Stomach (tissue), 4 donors: ENCODE measurements around the gene TMEM248.
"Not testable (repeated sequence)": the region's sequence is repeated elsewhere in the genome, so short reads cannot be mapped to it uniquely, and the experiment has no call there.

Experiments
- POLR2A ChIP-seq, 4 donors: fragments of 450-650 bp; IDR thresholded peaks; one replicate each; pipeline ENCODE4 v1.6.1; 2016; ENCODE audit warnings: antibody characterized with exemption in 4 of 4, control low read depth in 2 of 4, mild to moderate bottlenecking in 1 of 4, moderate library complexity in 1 of 4
- TF ChIP-seq, protein P1 (sequence below), 7 experiments: fragments of 450-650 bp in 4 of 7; fragments of 200-600 bp in 3 of 7; sonication (generic) in 3 of 7; IDR thresholded peaks; one replicate each; pipeline ENCODE4 v1.5.1; 2016 to 2019; ENCODE audit warnings: antibody characterized with exemption in 7 of 7, control low read depth in 2 of 7, mild to moderate bottlenecking in 1 of 7

DNA sequence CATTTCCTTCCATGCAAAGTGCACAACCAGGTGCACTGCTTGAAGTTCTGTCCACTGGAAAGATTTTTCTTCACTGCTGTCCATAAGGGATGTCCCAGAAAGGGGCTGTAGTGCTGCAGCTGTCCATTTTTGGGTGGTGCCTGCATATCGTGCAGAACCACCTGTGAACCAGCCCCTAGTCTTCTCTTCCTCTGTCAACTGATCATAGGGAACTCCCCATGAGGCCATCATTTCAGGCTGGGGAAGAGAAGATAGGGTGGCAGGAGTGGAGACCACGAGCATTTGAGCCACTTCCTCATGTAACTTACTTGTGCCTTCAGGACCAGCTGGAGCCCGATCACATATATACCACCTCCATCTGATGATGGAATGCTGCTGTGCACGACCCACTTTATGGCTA, 12.4 kb upstream of the TMEM248 start:
- TF ChIP-seq, protein P1, sequence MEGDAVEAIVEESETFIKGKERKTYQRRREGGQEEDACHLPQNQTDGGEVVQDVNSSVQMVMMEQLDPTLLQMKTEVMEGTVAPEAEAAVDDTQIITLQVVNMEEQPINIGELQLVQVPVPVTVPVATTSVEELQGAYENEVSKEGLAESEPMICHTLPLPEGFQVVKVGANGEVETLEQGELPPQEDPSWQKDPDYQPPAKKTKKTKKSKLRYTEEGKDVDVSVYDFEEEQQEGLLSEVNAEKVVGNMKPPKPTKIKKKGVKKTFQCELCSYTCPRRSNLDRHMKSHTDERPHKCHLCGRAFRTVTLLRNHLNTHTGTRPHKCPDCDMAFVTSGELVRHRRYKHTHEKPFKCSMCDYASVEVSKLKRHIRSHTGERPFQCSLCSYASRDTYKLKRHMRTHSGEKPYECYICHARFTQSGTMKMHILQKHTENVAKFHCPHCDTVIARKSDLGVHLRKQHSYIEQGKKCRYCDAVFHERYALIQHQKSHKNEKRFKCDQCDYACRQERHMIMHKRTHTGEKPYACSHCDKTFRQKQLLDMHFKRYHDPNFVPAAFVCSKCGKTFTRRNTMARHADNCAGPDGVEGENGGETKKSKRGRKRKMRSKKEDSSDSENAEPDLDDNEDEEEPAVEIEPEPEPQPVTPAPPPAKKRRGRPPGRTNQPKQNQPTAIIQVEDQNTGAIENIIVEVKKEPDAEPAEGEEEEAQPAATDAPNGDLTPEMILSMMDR (IDR thresholded peaks at IDR 0.05) = not testable (repeated sequence)
- TF ChIP-seq POLR2A (IDR thresholded peaks at IDR 0.05) = not testable (repeated sequence)
